Mesenchymal stem cell (in vitro differentiated cells and primary cell): ENCODE results near the gene CNIH1.
"Not testable (repeated sequence)": the region's sequence is repeated elsewhere in the genome, so short reads cannot be mapped to it uniquely, and the experiment has no call there.

ENCODE experiments used
- DNase-seq: peaks from one replicate; pipeline ENCODE4 v3.0.0-alpha.2; 2013
- H2AFZ ChIP-seq: one replicate; pipeline ENCODE4 v1.6.1; 2013; ENCODE audit warnings: low read depth, mild to moderate bottlenecking, control low read depth, inconsistent platforms, low read length, moderate library complexity
- H2AK5ac ChIP-seq: 2 replicates; pipeline ENCODE4 v1.6.1; 2013; ENCODE audit warnings: low read length, moderate library complexity, mild to moderate bottlenecking, inconsistent platforms; ENCODE audit not compliant: severe bottlenecking
- H2BK120ac ChIP-seq: one replicate; pipeline ENCODE4 v1.6.1; 2013; ENCODE audit warnings: low read depth, mild to moderate bottlenecking, inconsistent platforms, low read length, moderate library complexity
- H2BK12ac ChIP-seq, 2 experiments: one replicate each; pipeline ENCODE4 v1.6.1; 2013; ENCODE audit warnings: inconsistent platforms in 2 of 2, low read length in 2 of 2, mild to moderate bottlenecking in 2 of 2, moderate library complexity in 2 of 2, control low read depth in 1 of 2
- H2BK15ac ChIP-seq: one replicate; pipeline ENCODE4 v1.6.1; 2013; ENCODE audit warnings: mild to moderate bottlenecking, low read depth, inconsistent platforms; ENCODE audit not compliant: poor library complexity, severe bottlenecking
- H2BK5ac ChIP-seq: 2 replicates; pipeline ENCODE4 v1.6.1; 2013; ENCODE audit warnings: low read depth, mild to moderate bottlenecking, low read length, control low read depth, inconsistent platforms; ENCODE audit not compliant: poor library complexity, severe bottlenecking
- H3K14ac ChIP-seq, 2 experiments: one replicate each; pipeline ENCODE4 v1.6.1; 2013; ENCODE audit warnings: inconsistent platforms in 2 of 2, low read length in 2 of 2, control low read depth in 1 of 2, mild to moderate bottlenecking in 1 of 2, moderate library complexity in 1 of 2
- H3K18ac ChIP-seq, 2 experiments: one replicate each; pipeline ENCODE4 v1.6.1; 2013; ENCODE audit warnings: inconsistent platforms in 2 of 2, low read length in 2 of 2, control low read depth in 1 of 2, low read depth in 1 of 2, mild to moderate bottlenecking in 1 of 2
- H3K23ac ChIP-seq, 2 experiments: one replicate each; pipeline ENCODE4 v1.6.1; 2013; ENCODE audit warnings: inconsistent platforms in 2 of 2, low read length in 2 of 2, mild to moderate bottlenecking in 2 of 2, moderate library complexity in 2 of 2, control low read depth in 1 of 2
- H3K27ac ChIP-seq: 2 replicates; pipeline ENCODE4 v1.5.1; 2013; ENCODE audit warnings: mild to moderate bottlenecking, moderate library complexity, low read length, control low read depth, inconsistent platforms; ENCODE audit not compliant: poor library complexity, severe bottlenecking
- H3K27me3 ChIP-seq, 2 experiments: 2 replicates each; pipeline versions ENCODE4 v1.6.1 to v1.7.0; 2013; ENCODE audit warnings: low read length in 2 of 2, mild to moderate bottlenecking in 2 of 2, moderate library complexity in 2 of 2, control low read depth in 1 of 2, inconsistent platforms in 1 of 2; ENCODE audit not compliant: control insufficient read depth in 1 of 2, insufficient read depth in 1 of 2
- H3K36me3 ChIP-seq, 2 experiments: 2 replicates each; pipeline versions ENCODE4 v1.6.1 to v1.7.0; 2013; ENCODE audit warnings: low read length in 2 of 2, control low read depth in 1 of 2, inconsistent platforms in 1 of 2, low read depth in 1 of 2, mild to moderate bottlenecking in 1 of 2; ENCODE audit not compliant: insufficient read depth in 2 of 2, control insufficient read depth in 1 of 2
- H3K4ac ChIP-seq, 2 experiments: one replicate each; pipeline ENCODE4 v1.6.1; 2013; ENCODE audit warnings: inconsistent platforms in 2 of 2, low read length in 2 of 2, mild to moderate bottlenecking in 2 of 2, moderate library complexity in 2 of 2, control low read depth in 1 of 2, low read depth in 1 of 2
- H3K4me1 ChIP-seq: 2 replicates; pipeline ENCODE4 v1.6.1; 2013; ENCODE audit warnings: low read depth, low read length, control low read depth; ENCODE audit not compliant: control insufficient read depth, insufficient read depth
- H3K4me2 ChIP-seq: 2 replicates; pipeline ENCODE4 v1.6.1; 2013; ENCODE audit warnings: low read length, mild to moderate bottlenecking, inconsistent platforms; ENCODE audit not compliant: poor library complexity, severe bottlenecking
- H3K4me3 ChIP-seq, 2 experiments: 2 replicates each; pipeline versions ENCODE4 v1.5.1 to v1.7.0; 2013; ENCODE audit warnings: low read length in 2 of 2, mild to moderate bottlenecking in 2 of 2, control low read depth in 1 of 2, low read depth in 1 of 2; ENCODE audit not compliant: insufficient read depth in 1 of 2
- H3K79me1 ChIP-seq: replicated peaks from 2 replicates; pipeline ENCODE4 v1.6.1; 2013; ENCODE audit warnings: mild to moderate bottlenecking, control low read depth, low read length, inconsistent platforms; ENCODE audit not compliant: poor library complexity, severe bottlenecking
- H3K9ac ChIP-seq: 2 replicates; pipeline ENCODE4 v1.7.0; 2013; ENCODE audit warnings: mild to moderate bottlenecking, low read length, moderate library complexity
- H3K9me3 ChIP-seq: 2 replicates; pipeline ENCODE4 v1.7.0; 2013; ENCODE audit warnings: mild to moderate bottlenecking, low read length; ENCODE audit not compliant: control insufficient read depth
- H4K8ac ChIP-seq: one replicate; pipeline ENCODE4 v1.6.1; 2013; ENCODE audit warnings: inconsistent platforms, mild to moderate bottlenecking, low read length, moderate library complexity
- H4K91ac ChIP-seq: one replicate; pipeline ENCODE4 v1.6.1; 2013; ENCODE audit warnings: mild to moderate bottlenecking, low read length, inconsistent platforms
- WGBS: methylation state at CpG from one replicate; pipeline ENCODE4 v1.1.7; 2013; ENCODE audit warnings: mixed read lengths; 5-methylcytosine and 5-hydroxymethylcytosine counted together

Gene CNIH1

GRCh38 chr14:54438703-54439102, 2.5 kb downstream of the CNIH1 start:
- Histone ChIP-seq H3K27ac (no peak overlapping the region), H3K79me1 (peaks cover 1% of the 10 kb centered on the region), H3K14ac (no peak overlapping the region), H2BK15ac (no peak overlapping the region), H2BK120ac (no peak overlapping the region), H2BK5ac (no peak overlapping the region), H3K4ac (no peak overlapping the region), H2AFZ (no peak overlapping the region), H3K4me1 (peaks cover 4% of the 10 kb centered on the region), H2AK5ac (no peak overlapping the region), H4K91ac (no peak overlapping the region), H4K8ac (no peak overlapping the region), H3K9me3 (no peaks in the 10 kb centered on the region), H3K4me3 (no peak overlapping the region), H2BK12ac (no peak overlapping the region), H3K4me2 (no peak overlapping the region), H3K27me3 (no peaks in the 10 kb centered on the region), H3K9ac (no peak overlapping the region), H3K18ac (peak overlapping the region in 1 of 2 experiments; percentile 3), H3K23ac (no peak overlapping the region), H3K36me3 (peaks cover 0 to 12% of the 10 kb centered on the region in 2 experiments)
- WGBS, result 93% methylated on average over 3 of the region's 4 CpGs
- DNase-seq, result peak; percentile 37

DNA sequence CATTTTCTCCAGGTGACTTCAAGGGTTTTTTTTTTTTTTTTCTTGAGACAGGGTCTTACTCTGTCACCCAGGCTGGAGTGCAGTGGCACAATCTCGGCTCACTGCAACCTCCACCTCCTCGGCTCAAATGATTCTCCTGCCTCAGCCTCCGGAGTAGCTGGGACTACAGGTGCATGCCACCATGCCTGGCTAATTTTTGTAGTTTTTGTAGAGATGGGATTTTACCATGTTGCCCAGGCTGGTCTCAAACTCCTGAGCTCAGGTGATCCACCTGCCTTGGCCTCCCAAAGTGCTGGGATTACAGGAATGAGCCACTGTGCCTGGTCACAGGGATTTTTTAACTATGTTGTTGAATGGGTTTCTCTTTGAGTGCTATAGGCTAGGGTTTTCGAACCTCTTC, 3.2 kb downstream of the CNIH1 start:
- H3K9ac ChIP-seq, H3K4ac ChIP-seq, H3K79me1 ChIP-seq, H3K27me3 ChIP-seq, H3K27ac ChIP-seq, H3K9me3 ChIP-seq, H2AFZ ChIP-seq, H3K14ac ChIP-seq, H4K91ac ChIP-seq, H4K8ac ChIP-seq, H3K4me3 ChIP-seq, H3K4me1 ChIP-seq, H3K18ac ChIP-seq, H2BK12ac ChIP-seq, H2AK5ac ChIP-seq, H2BK120ac ChIP-seq, H2BK5ac ChIP-seq, H3K4me2 ChIP-seq, DNase-seq, H3K23ac ChIP-seq, H2BK15ac ChIP-seq: not testable (repeated sequence)
- peaks cover 0 to 12% of the 10 kb centered on the region in 2 experiments for H3K36me3 ChIP-seq
- WGBS, result 100% methylated on average over 4 of the region's 4 CpGs

DNA sequence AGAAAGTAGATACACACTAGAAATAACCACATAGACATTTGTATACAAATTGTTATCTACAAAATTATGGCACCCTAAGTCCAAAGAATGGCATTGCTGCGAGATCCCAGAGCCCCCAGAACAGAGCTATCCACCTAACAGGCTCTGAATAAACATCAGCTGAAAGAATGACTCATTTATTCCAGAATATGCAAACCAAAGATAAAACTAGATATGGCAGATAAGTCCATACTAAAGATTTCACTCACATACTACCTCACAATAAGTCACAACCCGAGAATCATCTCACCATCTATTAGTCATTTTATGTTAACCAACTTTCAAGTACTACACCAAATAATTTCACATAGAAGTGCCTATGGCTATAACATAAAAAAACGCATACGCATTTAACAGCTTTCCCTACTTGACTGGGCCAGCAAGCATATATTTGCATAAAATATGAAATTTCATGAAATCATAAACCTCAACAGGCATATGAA, 5.6 kb downstream of the CNIH1 start:
- Histone ChIP-seq H2BK120ac (no peak overlapping the region), H3K9me3 (no peaks in the 10 kb centered on the region), H3K27me3 (no peaks in the 10 kb centered on the region), H3K36me3 (peaks cover 6 to 24% of the 10 kb centered on the region in 2 experiments), H3K9ac (peak overlapping the region; percentile 60), H3K4me1 (peaks cover 2% of the 10 kb centered on the region), H4K8ac (no peak overlapping the region), H3K14ac (no peak overlapping the region), H3K4ac (no peak overlapping the region), H2BK15ac (no peak overlapping the region), H3K4me3 (peak overlapping the region in 1 of 2 experiments; percentile 38), H4K91ac (no peak overlapping the region), H3K4me2 (no peak overlapping the region), H2BK12ac (no peak overlapping the region), H2BK5ac (no peak overlapping the region), H3K18ac (no peak overlapping the region), H3K79me1 (peaks cover 10% of the 10 kb centered on the region), H2AFZ (no peak overlapping the region), H2AK5ac (no peak overlapping the region), H3K27ac (no peak overlapping the region), H3K23ac (no peak overlapping the region)
- WGBS, result 48% methylated on average over 4 of the region's 4 CpGs
- DNase-seq, result peak; percentile 92

- H2AFZ ChIP-seq, result no peak overlapping the region
Observed at GRCh38 chr14:54428527-54428926, 12.6 kb downstream of the CNIH1 start.

More at GRCh38 chr14:54428527-54428926, 12.6 kb downstream of the CNIH1 start:
- H3K4me1 ChIP-seq, result no peaks in the 10 kb centered on the region
- DNase-seq, result no peak
- H3K14ac ChIP-seq, result no peak overlapping the region
- H2BK5ac ChIP-seq, result no peak overlapping the region
- H3K79me1 ChIP-seq, result peaks cover 16% of the 10 kb centered on the region
- no peak overlapping the region for H3K4ac ChIP-seq
- H3K27me3 ChIP-seq, result no peaks in the 10 kb centered on the region
- H3K36me3 ChIP-seq, result peaks cover 14 to 79% of the 10 kb centered on the region in 2 experiments
- H2AK5ac ChIP-seq, result no peak overlapping the region
- no peak overlapping the region for H3K4me2 ChIP-seq
- H3K18ac ChIP-seq, result no peak overlapping the region
- no peak overlapping the region for H3K4me3 ChIP-seq
- no peak overlapping the region for H4K91ac ChIP-seq
- no peak overlapping the region for H4K8ac ChIP-seq
- no peak overlapping the region for H2BK12ac ChIP-seq
- H2BK120ac ChIP-seq, result no peak overlapping the region
- 100% methylated on average over 2 of the region's 2 CpGs for WGBS
- no peak overlapping the region for H3K23ac ChIP-seq
- no peak overlapping the region for H3K9ac ChIP-seq
- no peaks in the 10 kb centered on the region for H3K9me3 ChIP-seq
- no peak overlapping the region for H2BK15ac ChIP-seq
- no peak overlapping the region for H3K27ac ChIP-seq
